Neural cell (in vitro differentiated cells): ENCODE data around the gene ABI2.

Source experiments
- EZH2 ChIP-seq: fragments of 200-600, 300-800 bp; shearing (Covaris generic), sonication (generic); IDR thresholded peaks from 2 replicates; pipeline ENCODE4 v1.6.1; 2014; ENCODE audit warnings: antibody characterized with exemption, low read length, borderline replicate concordance, mild to moderate bottlenecking; ENCODE audit not compliant: insufficient read depth, poor library complexity, severe bottlenecking
- TAF1 ChIP-seq: IDR thresholded peaks from 2 replicates; pipeline ENCODE4 v1.6.1; 2012; ENCODE audit warnings: low read depth
- TF ChIP-seq, protein P1 (sequence below): fragments of 450-650 bp; IDR thresholded peaks from 2 replicates; pipeline ENCODE4 v1.5.1; 2014; ENCODE audit warnings: antibody characterized with exemption, mild to moderate bottlenecking, moderate library complexity; ENCODE audit not compliant: poor library complexity, severe bottlenecking

- TF ChIP-seq, protein P1, sequence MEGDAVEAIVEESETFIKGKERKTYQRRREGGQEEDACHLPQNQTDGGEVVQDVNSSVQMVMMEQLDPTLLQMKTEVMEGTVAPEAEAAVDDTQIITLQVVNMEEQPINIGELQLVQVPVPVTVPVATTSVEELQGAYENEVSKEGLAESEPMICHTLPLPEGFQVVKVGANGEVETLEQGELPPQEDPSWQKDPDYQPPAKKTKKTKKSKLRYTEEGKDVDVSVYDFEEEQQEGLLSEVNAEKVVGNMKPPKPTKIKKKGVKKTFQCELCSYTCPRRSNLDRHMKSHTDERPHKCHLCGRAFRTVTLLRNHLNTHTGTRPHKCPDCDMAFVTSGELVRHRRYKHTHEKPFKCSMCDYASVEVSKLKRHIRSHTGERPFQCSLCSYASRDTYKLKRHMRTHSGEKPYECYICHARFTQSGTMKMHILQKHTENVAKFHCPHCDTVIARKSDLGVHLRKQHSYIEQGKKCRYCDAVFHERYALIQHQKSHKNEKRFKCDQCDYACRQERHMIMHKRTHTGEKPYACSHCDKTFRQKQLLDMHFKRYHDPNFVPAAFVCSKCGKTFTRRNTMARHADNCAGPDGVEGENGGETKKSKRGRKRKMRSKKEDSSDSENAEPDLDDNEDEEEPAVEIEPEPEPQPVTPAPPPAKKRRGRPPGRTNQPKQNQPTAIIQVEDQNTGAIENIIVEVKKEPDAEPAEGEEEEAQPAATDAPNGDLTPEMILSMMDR: no peak
- TF ChIP-seq EZH2 (no peak), TAF1 (no peak)
Observed at GRCh38 chr2:203327582-203327900, 653 bp upstream of the ABI2 start.
